ENCODE results near the gene CD82.

CD82 gene

GRCh38 chr11:44565211-44565952, at the start of gene CD82:
CD82 (plus strand) TSS chr11:44565663; CDS start chr11:44594663, 29,000 bp downstream.
- peak; percentile 96 for DNase-seq

- no peak for DNase-seq
Measured at GRCh38 chr11:44516688-44517507, 48.6 kb upstream of the CD82 start.

GRCh38 chr11:44517541-44517940, 47.9 kb upstream of the CD82 start:
- DNase-seq, result no peak

- DNase-seq, result peak; percentile 59
Measured at GRCh38 chr11:44518968-44519550, 46.4 kb upstream of the CD82 start.

GRCh38 chr11:44519989-44520737, 45.3 kb upstream of the CD82 start:
- DNase-seq, result no peak

- no peak for DNase-seq
Measured at GRCh38 chr11:44521148-44521547, 44.3 kb upstream of the CD82 start.

GRCh38 chr11:44522294-44522693, 43.2 kb upstream of the CD82 start:
- DNase-seq, result no peak

- no peak for DNase-seq
Measured at GRCh38 chr11:44524346-44524745, 41.1 kb upstream of the CD82 start.

GRCh38 chr11:44524751-44525201, 40.7 kb upstream of the CD82 start:
- no peak for DNase-seq

- no peak for DNase-seq
Measured at GRCh38 chr11:44525473-44526252, 39.8 kb upstream of the CD82 start.

- no peak for DNase-seq
Measured at GRCh38 chr11:44526438-44526837, 39.0 kb upstream of the CD82 start.

GRCh38 chr11:44527476-44527875, 38.0 kb upstream of the CD82 start:
- no peak for DNase-seq

GRCh38 chr11:44528103-44528502, 37.4 kb upstream of the CD82 start:
- DNase-seq, result no peak

- DNase-seq, result no peak
Measured at GRCh38 chr11:44528581-44528980, 36.9 kb upstream of the CD82 start.

- peak; percentile 60 for DNase-seq
Measured at GRCh38 chr11:44529895-44530412, 35.5 kb upstream of the CD82 start.

- DNase-seq, result peak; percentile 95
Measured at GRCh38 chr11:44530413-44531115, 34.9 kb upstream of the CD82 start.

GRCh38 chr11:44531116-44531504, 34.4 kb upstream of the CD82 start:
- DNase-seq, result no peak

GRCh38 chr11:44531636-44532035, 33.8 kb upstream of the CD82 start:
- peak; percentile 22 for DNase-seq

- no peak for DNase-seq
Measured at GRCh38 chr11:44532809-44533208, 32.7 kb upstream of the CD82 start.

GRCh38 chr11:44533921-44534711, 31.3 kb upstream of the CD82 start:
- no peak for DNase-seq
